Fibroblast of lung (primary cell): ENCODE measurements around the gene CAPG.

Experiments
- EZH2 ChIP-seq: IDR thresholded peaks from 2 replicates; pipeline ENCODE4 v1.5.1; 2012; ENCODE audit warnings: low read length, control low read depth, mild to moderate bottlenecking; ENCODE audit errors: missing control alignments
- TF ChIP-seq, protein P1 (sequence below), 2 donors: IDR thresholded peaks in 1 of 2; conservative IDR thresholded peaks in 1 of 2; 1 replicate in 1 of 2; 2 replicates in 1 of 2; pipeline ENCODE4 v1.5.1; 2011 to 2012; ENCODE audit warnings: low read length in 2 of 2, control low read depth in 1 of 2, inconsistent platforms in 1 of 2, low read depth in 1 of 2, mild to moderate bottlenecking in 1 of 2

DNA sequence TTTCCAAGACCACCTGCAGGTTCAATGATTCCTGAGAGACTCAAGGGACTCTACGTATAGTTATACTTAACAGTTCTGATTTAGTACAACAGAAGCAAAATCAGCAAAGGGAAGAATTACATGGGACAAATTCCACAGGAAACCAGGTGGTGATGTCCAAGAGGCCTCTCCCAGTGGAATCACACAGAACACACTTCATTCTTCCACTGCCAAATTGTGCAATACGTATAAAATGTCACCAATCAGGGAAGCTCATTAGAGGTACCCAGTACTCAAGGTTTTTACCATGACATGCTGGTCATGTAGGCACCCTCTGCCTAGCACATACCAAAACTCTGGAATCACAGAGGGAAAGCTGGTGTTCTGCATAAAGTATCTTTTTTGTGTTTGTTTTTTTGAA, 22.4 kb downstream of the CAPG start:
- TF ChIP-seq, protein P1, sequence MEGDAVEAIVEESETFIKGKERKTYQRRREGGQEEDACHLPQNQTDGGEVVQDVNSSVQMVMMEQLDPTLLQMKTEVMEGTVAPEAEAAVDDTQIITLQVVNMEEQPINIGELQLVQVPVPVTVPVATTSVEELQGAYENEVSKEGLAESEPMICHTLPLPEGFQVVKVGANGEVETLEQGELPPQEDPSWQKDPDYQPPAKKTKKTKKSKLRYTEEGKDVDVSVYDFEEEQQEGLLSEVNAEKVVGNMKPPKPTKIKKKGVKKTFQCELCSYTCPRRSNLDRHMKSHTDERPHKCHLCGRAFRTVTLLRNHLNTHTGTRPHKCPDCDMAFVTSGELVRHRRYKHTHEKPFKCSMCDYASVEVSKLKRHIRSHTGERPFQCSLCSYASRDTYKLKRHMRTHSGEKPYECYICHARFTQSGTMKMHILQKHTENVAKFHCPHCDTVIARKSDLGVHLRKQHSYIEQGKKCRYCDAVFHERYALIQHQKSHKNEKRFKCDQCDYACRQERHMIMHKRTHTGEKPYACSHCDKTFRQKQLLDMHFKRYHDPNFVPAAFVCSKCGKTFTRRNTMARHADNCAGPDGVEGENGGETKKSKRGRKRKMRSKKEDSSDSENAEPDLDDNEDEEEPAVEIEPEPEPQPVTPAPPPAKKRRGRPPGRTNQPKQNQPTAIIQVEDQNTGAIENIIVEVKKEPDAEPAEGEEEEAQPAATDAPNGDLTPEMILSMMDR (conservative IDR thresholded peaks at IDR 0.05 in 1 of 2, IDR thresholded peaks at IDR 0.05 in 1 of 2; ENCODE audit: low read depth in 1 of 2, low read length in 2 of 2), result no peak
- TF ChIP-seq EZH2, result no peak
